ENCODE data around the gene ADGRA1.

ADGRA1 gene

DNA sequence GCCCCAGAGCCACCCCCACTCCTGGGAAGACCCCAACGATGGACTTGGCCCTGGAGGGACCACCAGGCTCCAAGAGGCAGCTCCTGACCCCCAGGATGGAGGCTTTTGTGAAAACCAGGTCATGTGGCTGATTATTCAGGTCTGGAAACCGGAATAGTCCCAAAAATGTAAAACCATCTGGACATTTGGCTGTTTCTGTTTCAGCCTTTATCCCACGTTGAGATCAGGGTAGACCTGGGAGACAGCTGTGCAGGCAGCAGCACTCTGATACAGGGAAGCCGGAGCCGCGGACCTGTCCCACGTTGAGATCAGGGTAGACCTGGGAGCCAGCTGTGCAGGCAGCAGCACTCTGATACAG lies 7.1 kb upstream of the ADGRA1 start:
- no peak for DNase-seq (ENCODE audit: low read depth)
- Histone ChIP-seq H3K9ac (ENCODE audit: low read length) (no peak overlapping the region), H3K4me3 (ENCODE audit: low read length) (no peak overlapping the region), H3K36me3 (ENCODE audit: control insufficient read depth, insufficient read depth, low read length, severe bottlenecking) (no peaks in the 10 kb centered on the region), H3K27me3 (replicated peaks; ENCODE audit: control insufficient read depth, insufficient read depth, low read length) (peaks cover 30% of the 10 kb centered on the region), H3K4me1 (ENCODE audit: control insufficient read depth, insufficient read depth, low read length) (no peaks in the 10 kb centered on the region), H3K9me3 (ENCODE audit: control insufficient read depth, low read length) (no peaks in the 10 kb centered on the region)

DNA sequence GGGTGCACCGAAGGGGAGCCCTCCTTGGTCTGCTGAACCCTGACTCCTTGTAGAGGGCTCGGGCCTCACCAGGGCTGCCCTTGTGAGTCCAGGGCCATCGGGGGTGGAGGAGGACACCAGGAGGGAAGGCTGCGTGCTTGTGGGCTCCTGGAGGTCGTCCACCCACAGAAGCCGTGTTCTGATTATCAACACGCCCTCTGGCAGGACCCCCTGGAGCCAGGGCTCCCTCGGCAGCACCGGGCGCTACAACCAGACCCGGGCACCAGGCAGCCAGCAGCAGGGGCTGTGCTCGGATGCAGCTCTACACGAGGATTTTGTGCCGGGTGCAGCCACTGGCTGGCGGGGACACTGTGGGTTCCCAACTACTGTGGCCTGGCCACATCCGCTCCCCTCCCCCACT lies 6.1 kb upstream of the ADGRA1 start:
- H3K27me3 ChIP-seq (replicated peaks; ENCODE audit: control insufficient read depth, insufficient read depth, low read length), result peaks cover 37% of the 10 kb centered on the region
- H3K4me1 ChIP-seq (ENCODE audit: control insufficient read depth, insufficient read depth, low read length), result no peaks in the 10 kb centered on the region
- no peaks in the 10 kb centered on the region for H3K36me3 ChIP-seq (ENCODE audit: control insufficient read depth, insufficient read depth, low read length, severe bottlenecking)
- H3K9me3 ChIP-seq (ENCODE audit: control insufficient read depth, low read length), result no peaks in the 10 kb centered on the region
- H3K9ac ChIP-seq (ENCODE audit: low read length), result no peak overlapping the region
- no peak overlapping the region for H3K4me3 ChIP-seq (ENCODE audit: low read length)
- DNase-seq (ENCODE audit: low read depth), result no peak

DNA sequence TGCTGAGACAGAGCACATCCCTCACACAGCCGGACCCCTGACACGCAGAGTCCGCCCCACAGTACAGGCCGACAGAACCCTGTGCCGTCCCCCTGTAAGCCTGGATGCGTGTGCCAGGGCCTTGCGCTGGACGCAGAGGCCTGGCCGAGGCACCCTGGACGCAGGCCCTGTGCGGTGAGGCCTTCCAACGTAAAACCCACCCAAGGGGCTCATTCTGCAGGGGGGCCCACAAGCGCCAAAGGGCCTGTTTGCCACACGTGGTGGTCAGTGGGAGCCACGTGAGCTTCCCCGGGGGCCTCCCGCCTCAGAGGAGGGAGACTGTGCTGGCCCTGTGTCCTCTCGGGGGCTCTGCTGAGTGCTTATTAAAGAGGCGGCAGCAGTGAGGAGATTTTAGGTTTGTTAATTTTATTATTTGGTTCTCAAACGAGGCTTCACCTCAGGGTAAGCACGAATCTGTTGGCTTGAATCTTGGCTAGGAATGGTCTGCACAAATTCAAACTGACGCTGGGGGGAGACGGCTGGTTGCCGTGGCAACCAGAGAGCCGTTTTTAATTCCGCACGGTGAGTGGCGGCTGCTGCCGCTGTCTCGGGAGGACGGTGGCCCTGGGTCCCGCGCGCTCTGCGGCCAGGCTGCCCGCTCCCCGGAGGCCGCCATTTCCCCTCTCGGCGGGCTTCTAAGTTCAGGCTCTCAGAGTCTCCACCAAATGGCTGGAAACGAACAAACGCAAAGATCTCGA lies 4.9 kb upstream of the ADGRA1 start:
- Histone ChIP-seq H3K4me1 (ENCODE audit: control insufficient read depth, insufficient read depth, low read length) (no peaks in the 10 kb centered on the region), H3K4me3 (ENCODE audit: low read length) (no peak overlapping the region), H3K27me3 (replicated peaks; ENCODE audit: control insufficient read depth, insufficient read depth, low read length) (peaks cover 42% of the 10 kb centered on the region), H3K36me3 (ENCODE audit: control insufficient read depth, insufficient read depth, low read length, severe bottlenecking) (no peaks in the 10 kb centered on the region), H3K9me3 (ENCODE audit: control insufficient read depth, low read length) (no peaks in the 10 kb centered on the region), H3K9ac (ENCODE audit: low read length) (no peak overlapping the region)
- DNase-seq (ENCODE audit: low read depth), result no peak

- Histone ChIP-seq H3K4me3 (ENCODE audit: low read length) (no peak overlapping the region), H3K9me3 (ENCODE audit: control insufficient read depth, low read length) (no peaks in the 10 kb centered on the region), H3K36me3 (ENCODE audit: control insufficient read depth, insufficient read depth, low read length, severe bottlenecking) (no peaks in the 10 kb centered on the region), H3K9ac (ENCODE audit: low read length) (no peak overlapping the region), H3K27me3 (replicated peaks; ENCODE audit: control insufficient read depth, insufficient read depth, low read length) (peaks cover 42% of the 10 kb centered on the region), H3K4me1 (ENCODE audit: control insufficient read depth, insufficient read depth, low read length) (no peaks in the 10 kb centered on the region)
- no peak for DNase-seq (ENCODE audit: low read depth)
Measured at GRCh38 chr10:133083422-133084100, 4.2 kb upstream of the ADGRA1 start.

DNA sequence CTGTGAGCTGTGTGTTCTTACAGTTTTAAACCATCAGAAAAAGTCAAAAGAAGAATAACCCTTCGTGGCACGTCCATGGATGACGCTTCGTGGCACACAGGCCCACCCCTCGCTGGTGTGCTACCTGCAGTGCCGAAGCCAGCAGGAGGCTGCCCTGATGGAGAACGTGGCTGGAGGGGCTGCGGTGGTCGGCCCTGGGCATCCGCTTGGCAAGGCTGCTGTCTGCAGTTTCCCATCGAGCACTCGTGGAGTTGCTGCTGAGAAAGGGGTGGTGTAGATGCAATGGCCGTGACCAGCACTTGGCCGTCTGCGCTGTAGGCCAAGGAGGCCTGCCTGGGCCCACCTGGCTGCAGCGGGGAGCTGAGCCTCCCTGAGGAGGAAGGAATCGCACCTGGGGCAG lies 3.2 kb upstream of the ADGRA1 start:
- no peaks in the 10 kb centered on the region for H3K4me1 ChIP-seq (ENCODE audit: control insufficient read depth, insufficient read depth, low read length)
- H3K4me3 ChIP-seq (ENCODE audit: low read length), result no peak overlapping the region
- no peak for DNase-seq (ENCODE audit: low read depth)
- H3K36me3 ChIP-seq (ENCODE audit: control insufficient read depth, insufficient read depth, low read length, severe bottlenecking), result no peaks in the 10 kb centered on the region
- no peak overlapping the region for H3K9ac ChIP-seq (ENCODE audit: low read length)
- no peaks in the 10 kb centered on the region for H3K9me3 ChIP-seq (ENCODE audit: control insufficient read depth, low read length)
- H3K27me3 ChIP-seq (replicated peaks; ENCODE audit: control insufficient read depth, insufficient read depth, low read length), result peaks cover 46% of the 10 kb centered on the region

GRCh38 chr10:133085251-133086125 lies 2.2 kb upstream of the ADGRA1 start:
- H3K36me3 ChIP-seq (ENCODE audit: control insufficient read depth, insufficient read depth, low read length, severe bottlenecking), result no peaks in the 10 kb centered on the region
- H3K9ac ChIP-seq (ENCODE audit: low read length), result no peak overlapping the region
- no peaks in the 10 kb centered on the region for H3K9me3 ChIP-seq (ENCODE audit: control insufficient read depth, low read length)
- no peaks in the 10 kb centered on the region for H3K4me1 ChIP-seq (ENCODE audit: control insufficient read depth, insufficient read depth, low read length)
- no peak for DNase-seq (ENCODE audit: low read depth)
- peaks cover 51% of the 10 kb centered on the region for H3K27me3 ChIP-seq (replicated peaks; ENCODE audit: control insufficient read depth, insufficient read depth, low read length)
- no peak overlapping the region for H3K4me3 ChIP-seq (ENCODE audit: low read length)

DNA sequence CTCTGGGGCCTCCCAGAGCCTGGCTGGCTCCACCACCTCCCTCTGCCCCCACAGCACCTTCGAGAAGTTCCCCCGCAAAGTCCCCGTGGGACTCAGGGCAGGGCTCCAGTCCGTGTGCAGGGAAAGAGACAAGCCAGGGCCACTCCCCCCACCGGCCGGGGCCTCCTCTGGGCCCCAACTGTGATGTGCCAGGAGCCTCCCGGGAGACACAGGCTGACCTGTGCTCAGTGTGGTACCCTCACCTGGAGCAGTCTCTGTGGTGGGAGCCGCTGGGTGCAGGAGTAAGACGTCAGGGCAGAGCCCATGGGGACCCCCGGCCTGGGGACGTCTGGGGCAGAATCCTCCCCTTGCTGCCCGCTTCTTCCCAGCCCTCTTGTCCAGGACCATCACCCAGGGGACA lies 1.5 kb upstream of the ADGRA1 start:
- peaks cover 52% of the 10 kb centered on the region for H3K27me3 ChIP-seq (replicated peaks; ENCODE audit: control insufficient read depth, insufficient read depth, low read length)
- H3K9ac ChIP-seq (ENCODE audit: low read length), result no peak overlapping the region

GRCh38 chr10:133087045-133087678 lies 562 bp upstream of the ADGRA1 start:
- H3K36me3 ChIP-seq (ENCODE audit: control insufficient read depth, insufficient read depth, low read length, severe bottlenecking), result no peaks in the 10 kb centered on the region
- DNase-seq (ENCODE audit: low read depth), result no peak
- H3K9me3 ChIP-seq (ENCODE audit: control insufficient read depth, low read length), result no peaks in the 10 kb centered on the region
- H3K4me3 ChIP-seq (ENCODE audit: low read length), result no peak overlapping the region
- no peak overlapping the region for H3K9ac ChIP-seq (ENCODE audit: low read length)
- H3K4me1 ChIP-seq (ENCODE audit: control insufficient read depth, insufficient read depth, low read length), result no peaks in the 10 kb centered on the region
- peaks cover 48% of the 10 kb centered on the region for H3K27me3 ChIP-seq (replicated peaks; ENCODE audit: control insufficient read depth, insufficient read depth, low read length)

More for the DNA sequence above, 1.5 kb upstream of the ADGRA1 start:
- no peak overlapping the region for H3K4me3 ChIP-seq (ENCODE audit: low read length)
- no peaks in the 10 kb centered on the region for H3K4me1 ChIP-seq (ENCODE audit: control insufficient read depth, insufficient read depth, low read length)
- H3K9me3 ChIP-seq (ENCODE audit: control insufficient read depth, low read length), result no peaks in the 10 kb centered on the region
- no peak for DNase-seq (ENCODE audit: low read depth)
- H3K36me3 ChIP-seq (ENCODE audit: control insufficient read depth, insufficient read depth, low read length, severe bottlenecking), result no peaks in the 10 kb centered on the region

- no peak overlapping the region for H3K9ac ChIP-seq (ENCODE audit: low read length)
- no peaks in the 10 kb centered on the region for H3K9me3 ChIP-seq (ENCODE audit: control insufficient read depth, low read length)
- no peak overlapping the region for H3K4me3 ChIP-seq (ENCODE audit: low read length)
- DNase-seq (ENCODE audit: low read depth), result no peak
- H3K36me3 ChIP-seq (ENCODE audit: control insufficient read depth, insufficient read depth, low read length, severe bottlenecking), result no peaks in the 10 kb centered on the region
- H3K4me1 ChIP-seq (ENCODE audit: control insufficient read depth, insufficient read depth, low read length), result no peaks in the 10 kb centered on the region
- H3K27me3 ChIP-seq (replicated peaks; ENCODE audit: control insufficient read depth, insufficient read depth, low read length), result peaks cover 46% of the 10 kb centered on the region
Measured at GRCh38 chr10:133088179-133088955, 643 bp downstream of the ADGRA1 start.

DNA sequence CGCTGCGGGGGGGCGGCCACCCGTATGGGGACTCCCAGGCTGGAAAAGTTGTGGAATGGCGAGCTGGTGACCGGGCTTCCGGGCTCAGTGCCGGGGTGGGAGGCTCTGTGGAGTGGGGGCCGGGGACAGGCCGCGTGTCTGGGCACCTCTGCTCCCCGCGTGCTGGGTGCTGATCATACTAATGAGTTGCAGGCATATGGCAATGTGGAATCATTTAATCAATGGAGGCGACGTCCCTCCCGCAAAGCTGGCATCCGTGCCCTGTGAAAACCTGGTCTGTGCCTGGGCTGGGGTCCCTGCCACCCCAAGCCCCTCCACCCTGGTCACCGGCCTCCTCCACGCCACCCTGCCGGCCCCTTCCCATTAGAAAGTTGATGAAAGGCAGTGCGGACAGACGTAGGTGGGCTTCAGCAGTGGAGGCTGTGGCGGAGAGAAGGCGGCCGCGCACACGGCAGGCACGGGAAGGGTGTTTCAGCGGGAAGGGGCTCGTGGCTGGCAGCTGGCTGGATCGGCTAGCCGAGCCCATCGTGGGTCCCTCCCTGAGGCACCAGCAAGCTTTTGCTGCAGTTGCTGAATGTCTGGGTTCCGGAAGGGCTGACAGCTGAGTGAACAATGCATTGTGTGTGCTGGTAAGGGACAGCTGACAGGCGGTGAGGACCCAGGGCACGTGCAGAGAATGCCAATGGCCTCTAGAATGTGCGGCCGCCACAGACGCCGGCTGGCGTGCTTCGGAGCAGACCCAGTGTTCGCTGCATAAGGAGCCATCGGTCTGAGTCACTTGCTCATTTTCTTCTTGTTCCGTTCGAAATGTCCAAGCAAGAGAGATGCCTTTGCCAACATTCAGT lies 1.5 kb downstream of the ADGRA1 start:
- H3K4me1 ChIP-seq (ENCODE audit: control insufficient read depth, insufficient read depth, low read length), result no peaks in the 10 kb centered on the region
- H3K9ac ChIP-seq (ENCODE audit: low read length), result no peak overlapping the region
- H3K27me3 ChIP-seq (replicated peaks; ENCODE audit: control insufficient read depth, insufficient read depth, low read length), result peaks cover 47% of the 10 kb centered on the region
- H3K36me3 ChIP-seq (ENCODE audit: control insufficient read depth, insufficient read depth, low read length, severe bottlenecking), result no peaks in the 10 kb centered on the region
- no peak overlapping the region for H3K4me3 ChIP-seq (ENCODE audit: low read length)
- DNase-seq (ENCODE audit: low read depth), result no peak
- H3K9me3 ChIP-seq (ENCODE audit: control insufficient read depth, low read length), result no peaks in the 10 kb centered on the region
